GM21515 (cell line): ENCODE measurements around the gene ROGDI.

ENCODE experiments used
- ATAC-seq: cut with Tn5 transposase; IDR thresholded peaks from one replicate; pipeline ENCODE4 v1.9.1; 2021; ENCODE audit not compliant: unreplicated experiment

ROGDI gene

DNA sequence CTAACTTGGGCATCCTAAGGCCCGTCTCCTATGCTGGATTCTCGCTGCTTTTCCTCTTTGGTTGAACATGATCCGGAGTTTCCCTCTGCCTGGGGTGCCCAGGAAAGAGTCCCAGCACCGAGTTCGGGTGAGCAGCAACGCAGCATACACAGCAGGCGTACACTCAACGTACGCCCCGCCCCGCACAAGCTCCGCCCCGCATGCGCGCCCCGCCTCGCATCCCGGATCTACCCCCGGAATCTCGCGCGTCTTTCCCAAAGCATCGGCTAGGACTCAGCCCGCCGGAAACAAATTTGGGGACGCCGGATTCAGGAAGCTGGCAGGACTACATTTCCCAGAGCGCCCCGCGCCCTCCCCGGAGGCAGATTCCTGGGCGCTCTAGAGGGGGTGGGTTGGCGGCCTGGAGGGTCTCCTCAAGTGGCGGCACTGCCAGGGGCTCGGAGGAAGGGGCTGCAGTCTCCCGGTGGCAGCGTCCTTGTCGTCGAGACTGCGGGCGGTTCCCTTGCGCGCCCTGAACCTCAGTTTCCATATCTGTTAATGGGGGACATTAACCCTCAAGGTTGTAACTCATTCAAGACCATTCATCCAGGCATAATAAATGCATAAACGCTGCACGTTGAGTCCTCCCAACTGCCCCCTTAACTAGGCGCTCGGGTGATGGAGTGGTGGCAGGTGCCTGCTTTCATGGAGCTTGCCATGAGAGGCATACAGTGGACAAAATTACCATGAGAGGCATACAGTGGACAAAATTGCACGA is 33.7 kb downstream of the ROGDI start:
- peak; percentile 65 for ATAC-seq

DNA sequence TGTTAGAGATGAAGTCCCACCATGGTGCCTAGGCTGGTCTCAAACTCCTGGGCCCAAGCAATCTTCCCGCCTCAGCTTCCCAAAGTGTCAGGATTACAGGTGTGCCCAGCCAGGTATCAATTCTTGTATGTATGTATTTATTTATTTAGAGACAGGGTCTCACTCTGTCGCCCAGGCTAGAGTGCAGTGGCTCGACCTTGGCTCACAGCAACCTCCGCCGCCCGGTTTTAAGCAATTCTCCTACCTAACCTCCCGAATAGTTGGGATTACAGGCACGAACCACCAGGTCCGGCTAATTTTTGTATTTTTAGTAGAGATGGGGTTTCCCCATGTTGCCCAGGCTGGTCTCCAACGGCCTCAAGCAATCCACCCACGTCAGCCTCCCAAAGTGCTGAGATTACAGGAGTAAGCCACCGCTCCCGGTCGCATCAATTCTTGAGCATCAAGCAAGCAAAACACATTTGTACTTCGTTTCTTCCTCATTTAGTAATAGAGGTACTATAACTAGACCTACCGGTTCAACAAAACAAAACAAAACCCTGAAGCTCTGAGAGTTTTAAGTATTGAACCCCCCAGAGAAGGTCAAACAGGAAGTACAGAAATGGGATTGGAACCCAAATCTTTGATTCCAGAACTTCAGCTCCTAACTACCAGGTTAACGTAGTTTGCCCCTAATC is 34.4 kb downstream of the ROGDI start:
- peak; percentile 15 for ATAC-seq

DNA sequence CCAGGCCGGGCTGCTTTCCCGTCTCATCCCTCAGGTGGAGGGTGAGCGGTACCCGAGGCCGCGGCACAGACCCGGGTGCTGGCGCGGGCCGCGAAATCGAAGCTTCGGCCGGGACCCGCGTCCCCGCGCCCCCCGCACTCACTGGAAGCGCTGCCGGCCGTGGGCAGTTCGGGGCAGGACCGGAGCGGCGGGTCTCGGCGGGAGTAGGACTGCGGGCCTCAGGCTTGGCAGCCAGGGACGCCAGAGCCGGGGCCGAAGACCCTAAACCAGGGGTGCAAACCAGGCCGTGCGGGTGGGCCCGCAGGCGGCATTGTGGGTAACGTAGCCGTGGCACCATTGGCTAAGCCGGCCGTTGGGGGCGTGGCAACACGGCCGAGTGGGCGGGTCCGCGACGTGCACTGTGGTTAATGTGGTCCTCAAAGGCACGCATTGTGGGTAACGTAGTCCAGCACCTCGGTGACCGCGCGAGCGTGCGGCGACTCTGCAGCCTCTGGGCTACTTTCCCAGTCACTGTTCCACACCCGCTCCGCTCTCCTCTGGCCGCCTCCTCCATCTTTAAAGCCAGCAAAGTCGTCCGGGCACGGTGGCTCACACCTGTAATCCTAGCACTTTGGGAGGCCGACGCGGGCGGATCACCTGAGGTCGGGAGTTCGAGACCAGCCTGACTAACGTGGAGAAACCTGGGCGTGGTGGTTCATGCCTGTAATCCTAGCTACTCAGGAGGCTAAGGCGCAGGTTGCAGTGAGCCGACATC is 35.4 kb downstream of the ROGDI start, which contains the start of gene ZNF500:
Gene ZNF500, minus strand, starts transcription at position 288 of the 754 bp plus-strand sequence. CDS start 1,184 bp downstream, outside the sequence.
- peak; percentile 71 for ATAC-seq

GRCh38 chr16:4765511-4766474 is 36.6 kb downstream of the ROGDI start:
- no peak for ATAC-seq

DNA sequence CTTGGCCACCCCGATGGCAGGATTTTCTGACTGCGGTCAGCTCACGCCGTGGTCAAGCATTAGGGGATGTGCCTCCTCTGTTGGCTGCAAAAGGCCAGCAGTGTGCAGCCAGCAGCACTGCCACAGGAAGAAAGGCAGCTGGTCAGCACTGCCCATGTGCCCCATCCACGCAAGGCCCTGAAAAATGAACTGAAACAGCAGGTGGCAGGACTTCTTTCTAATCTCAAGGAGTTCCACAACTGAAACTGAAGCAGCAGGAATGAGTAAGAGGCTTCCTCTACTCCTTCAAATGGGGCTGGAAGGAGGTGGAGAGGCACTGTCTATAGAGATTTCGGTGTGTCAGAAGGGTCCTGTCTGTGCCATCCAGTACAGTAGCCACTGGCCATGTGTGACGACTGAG is 38.6 kb downstream of the ROGDI start:
- no peak for ATAC-seq

DNA sequence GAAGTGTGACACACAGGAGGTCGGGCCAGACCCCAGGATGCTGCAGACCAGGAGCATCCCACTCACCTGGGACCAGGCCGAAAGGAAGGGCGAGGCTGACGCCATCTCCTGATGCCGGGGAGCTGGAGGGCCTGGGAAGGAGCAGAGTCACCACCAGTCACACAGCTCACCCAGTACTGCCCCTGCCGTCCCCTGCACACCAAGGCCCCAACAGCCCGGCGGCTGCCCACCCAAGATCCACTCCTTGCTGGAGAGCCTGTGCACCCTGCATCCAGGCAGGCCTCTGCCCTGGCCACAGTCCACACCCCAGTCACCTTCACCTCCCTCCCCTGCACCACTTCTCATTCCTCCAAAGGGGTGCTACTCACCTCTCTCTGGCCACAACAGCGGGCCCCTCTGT is 40.2 kb downstream of the ROGDI start:
- ATAC-seq = no peak

GRCh38 chr16:4760221-4760910 is 42.1 kb downstream of the ROGDI start:
- no peak for ATAC-seq

DNA sequence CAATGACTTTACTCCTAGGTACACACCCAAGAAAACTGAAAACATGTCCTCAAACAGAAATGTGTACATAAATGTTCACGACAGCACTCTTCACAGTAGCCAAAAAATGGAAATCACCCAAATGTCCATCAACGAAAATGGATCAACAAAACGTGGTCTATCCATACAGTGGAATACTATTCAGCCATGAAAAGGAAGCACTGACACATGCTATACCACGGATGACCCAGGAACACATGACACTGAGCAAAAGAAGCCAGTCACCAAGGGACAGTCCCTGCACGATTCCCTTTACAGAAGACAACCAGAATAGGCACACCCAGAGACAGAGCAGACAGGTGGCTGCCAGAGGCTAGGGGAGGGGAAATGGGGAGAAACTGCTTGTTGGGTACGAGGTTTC is 46.7 kb downstream of the ROGDI start:
- ATAC-seq = no peak

DNA sequence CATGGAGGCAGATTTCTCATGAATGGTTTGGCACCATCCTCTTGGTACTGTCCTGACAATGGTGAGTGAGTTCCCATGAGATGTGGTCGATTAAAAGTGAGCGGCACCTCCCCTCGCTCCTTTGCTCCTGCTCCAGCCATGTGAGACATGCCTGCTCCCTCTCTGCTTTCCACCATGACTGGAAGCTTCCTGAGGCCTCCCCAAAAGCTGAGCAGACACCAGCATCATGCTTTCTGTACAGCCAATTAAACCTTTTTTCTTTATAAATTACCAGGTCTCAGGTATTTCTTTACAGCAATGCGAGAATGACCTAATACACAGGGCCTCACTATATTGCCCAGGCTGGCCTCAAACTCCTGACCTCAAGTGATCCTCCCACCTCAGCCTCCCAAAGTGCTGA is 47.6 kb downstream of the ROGDI start:
- no peak for ATAC-seq

- no peak for ATAC-seq
These were observed 49.2 kb downstream of the ROGDI start for GRCh38 chr16:4753227-4753626.

GRCh38 chr16:4752351-4753100 is 49.9 kb downstream of the ROGDI start:
- no peak for ATAC-seq

- no peak for ATAC-seq
These were observed 51.5 kb downstream of the ROGDI start for GRCh38 chr16:4750896-4751295.

- ATAC-seq = no peak
These were observed 52.7 kb downstream of the ROGDI start for GRCh38 chr16:4749700-4750257.

GRCh38 chr16:4748682-4749411 is 53.6 kb downstream of the ROGDI start:
- no peak for ATAC-seq

- ATAC-seq = no peak
These were observed 54.3 kb downstream of the ROGDI start for GRCh38 chr16:4747906-4748681.

DNA sequence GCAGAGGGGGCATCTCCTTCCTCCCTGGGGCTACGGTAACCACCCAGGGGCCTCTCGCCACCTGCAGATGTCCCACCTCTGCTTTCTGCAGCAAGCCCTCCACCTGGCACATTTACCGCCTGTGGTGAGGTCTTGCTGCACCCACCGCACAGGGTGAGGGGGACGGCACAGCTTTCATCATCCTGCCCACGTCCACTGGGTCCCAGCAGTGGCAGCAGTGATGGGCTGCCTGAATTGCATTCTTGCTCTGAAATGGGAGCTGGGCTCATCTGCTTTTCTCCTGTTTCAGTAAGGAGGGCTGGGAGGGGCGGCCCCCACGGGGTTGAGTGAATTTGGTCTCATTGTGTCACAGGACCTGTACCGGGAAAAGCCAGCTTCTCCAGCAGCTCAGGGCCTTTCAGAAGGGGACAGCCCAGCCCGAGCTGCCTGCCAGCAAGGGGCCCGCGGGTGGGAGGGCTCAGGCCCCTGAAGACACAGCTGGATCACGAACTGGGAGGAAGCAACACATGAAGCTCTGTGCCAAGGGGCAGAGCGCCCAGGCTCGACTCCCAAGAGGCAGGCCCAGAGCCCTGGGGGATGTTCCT is 55.4 kb downstream of the ROGDI start:
- ATAC-seq = no peak
